Measurements from ENCODE around the gene NUDT11. TPM values are rescaled to one million over a fixed set of nuclear protein-coding genes. Genes with fewer than 3 reads are reported as not detected.

Gene NUDT11
- total RNA-seq, 2 experiments from 2014 or later: 18.1 to 21.5 TPM

GRCh38 chrX:51440365-51440764 is 56.0 kb downstream of the NUDT11 start:
- Histone ChIP-seq H4K20me1 (ENCODE audit: insufficient read depth, low read length) (no peaks in the 10 kb centered on the region), H3K27ac (ENCODE audit: low read depth, low read length, poor library complexity, severe bottlenecking) (no peak overlapping the region), H3K36me3 (ENCODE audit: insufficient read depth, low read length) (no peaks in the 10 kb centered on the region), H3K9me3 (ENCODE audit: low read length) (no peaks in the 10 kb centered on the region), H2AFZ (ENCODE audit: low read length) (no peak overlapping the region), H3K9me2 (ENCODE audit: insufficient read depth, low read length) (no peaks in the 10 kb centered on the region), H3K79me2 (ENCODE audit: insufficient read depth, low read depth, low read length) (no peaks in the 10 kb centered on the region), H3K4me1 (ENCODE audit: insufficient read depth, low read length, poor library complexity, severe bottlenecking) (no peaks in the 10 kb centered on the region), H3K4me3 (ENCODE audit: low read depth, low read length, poor library complexity, severe bottlenecking) (no peak overlapping the region), H3K4me2 (ENCODE audit: low read length) (no peak overlapping the region)
- DNase-seq (ENCODE audit: low spot score): no peak
- ChIA-PET POLR2A (no interaction called here), CTCF (ENCODE audit: unreplicated experiment) (no interaction called here)
- intact Hi-C loops (cut with micrococcal nuclease; ENCODE audit: unreplicated experiment): no loop called here
- TF ChIP-seq EZH2phosphoT487 (IDR thresholded peaks at IDR 0.05; ENCODE audit: borderline replicate concordance, low read depth, low read length): no peak
- TF ChIP-seq, protein P1, sequence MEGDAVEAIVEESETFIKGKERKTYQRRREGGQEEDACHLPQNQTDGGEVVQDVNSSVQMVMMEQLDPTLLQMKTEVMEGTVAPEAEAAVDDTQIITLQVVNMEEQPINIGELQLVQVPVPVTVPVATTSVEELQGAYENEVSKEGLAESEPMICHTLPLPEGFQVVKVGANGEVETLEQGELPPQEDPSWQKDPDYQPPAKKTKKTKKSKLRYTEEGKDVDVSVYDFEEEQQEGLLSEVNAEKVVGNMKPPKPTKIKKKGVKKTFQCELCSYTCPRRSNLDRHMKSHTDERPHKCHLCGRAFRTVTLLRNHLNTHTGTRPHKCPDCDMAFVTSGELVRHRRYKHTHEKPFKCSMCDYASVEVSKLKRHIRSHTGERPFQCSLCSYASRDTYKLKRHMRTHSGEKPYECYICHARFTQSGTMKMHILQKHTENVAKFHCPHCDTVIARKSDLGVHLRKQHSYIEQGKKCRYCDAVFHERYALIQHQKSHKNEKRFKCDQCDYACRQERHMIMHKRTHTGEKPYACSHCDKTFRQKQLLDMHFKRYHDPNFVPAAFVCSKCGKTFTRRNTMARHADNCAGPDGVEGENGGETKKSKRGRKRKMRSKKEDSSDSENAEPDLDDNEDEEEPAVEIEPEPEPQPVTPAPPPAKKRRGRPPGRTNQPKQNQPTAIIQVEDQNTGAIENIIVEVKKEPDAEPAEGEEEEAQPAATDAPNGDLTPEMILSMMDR (conservative IDR thresholded peaks at IDR 0.05; ENCODE audit: low read length): no peak
- no TSS peak for BruUV-seq (replicated peaks)

Other genes with a start within 250 kb of the NUDT11 start
- 1.2 and 1.4 TPM in 2 replicates for gene NUDT10, start 163.8 kb downstream of the NUDT11 start, total RNA-seq (2014; rRNA removed; shearing (Covaris generic))
- not detected in 2 replicates for gene NUDT10, start 163.8 kb downstream of the NUDT11 start, total RNA-seq (2022)
- gene CENPVL3, start 122.3 kb upstream of the NUDT11 start, total RNA-seq (2014; rRNA removed; shearing (Covaris generic)): not detected in 2 replicates
- not detected in 2 replicates for gene CENPVL3, start 122.3 kb upstream of the NUDT11 start, total RNA-seq (2022)
- not detected in 2 replicates for gene CENPVL2, start 186.2 kb upstream of the NUDT11 start, total RNA-seq (2014; rRNA removed; shearing (Covaris generic))
- gene CENPVL2, start 186.2 kb upstream of the NUDT11 start, total RNA-seq (2022): not detected in 2 replicates
- not detected in 2 replicates for gene CENPVL1, start 213.9 kb upstream of the NUDT11 start, total RNA-seq (2014; rRNA removed; shearing (Covaris generic))
- not detected in 2 replicates for gene CENPVL1, start 213.9 kb upstream of the NUDT11 start, total RNA-seq (2022)
- 6.6 and 6.8 TPM in 2 replicates for gene GSPT2, start 246.8 kb upstream of the NUDT11 start, total RNA-seq (2014; rRNA removed; shearing (Covaris generic))
- gene GSPT2, start 246.8 kb upstream of the NUDT11 start, total RNA-seq (2022): 10.1 TPM in 2 replicates

All from OCI-LY7 (cell line).